ENCODE results near the gene TLE4. TPM values are rescaled to one million over a fixed set of nuclear protein-coding genes. Genes with fewer than 3 reads are reported as not detected.

The TLE4 gene
- total and polyA plus RNA-seq, 2 of the 4 experiments (the other 2 are of a cell fraction), result 68.0 to 78.1 TPM

GRCh38 chr9:79656169-79656568 is 84.4 kb downstream of the TLE4 start:
- Histone ChIP-seq H3K18ac (ENCODE audit: low read depth, low read length) (peak overlapping the region; percentile 94), H3K4ac (ENCODE audit: low read depth, low read length) (peak overlapping the region; percentile 48), H3K23ac (ENCODE audit: low read depth, low read length) (peak overlapping the region; percentile 14; the same call in 1 of the 2 replicates), H2BK120ac (ENCODE audit: low read depth, low read length) (peak overlapping the region; percentile 71), H3K4me2 (ENCODE audit: low read depth, low read length) (peak overlapping the region; percentile 29), H2AFZ (replicated peaks; ENCODE audit: low read length, poor library complexity) (no peak overlapping the region), H3K4me3 (ENCODE audit: insufficient read depth, low read depth, low read length) (no peak overlapping the region), H3K9me1 (ENCODE audit: insufficient read depth, low read length) (peaks cover 6% of the 10 kb centered on the region; the same call in 1 of the 2 replicates), H4K5ac (ENCODE audit: low read depth, low read length) (peak overlapping the region; percentile 30; the same call in 1 of the 2 replicates), H3K27ac (ENCODE audit: insufficient read depth, low read length) (peak overlapping the region; percentile 67; the same call in 1 of the 2 replicates), H3K14ac (replicated peaks; ENCODE audit: low read depth, low read length) (no peak overlapping the region; the same call in 1 of the 2 replicates), H3K9me3 (ENCODE audit: control insufficient read depth, insufficient read depth, low read length) (no peaks in the 10 kb centered on the region), H3K56ac (ENCODE audit: extremely low read depth, insufficient read depth, low read length) (0 out of 2 replicates have a peak overlapping the region, but pooled peaks have one; percentile 16), H3K36me3 (ENCODE audit: control insufficient read depth, insufficient read depth, low read length) (peaks cover 2% of the 10 kb centered on the region), H4K20me1 (ENCODE audit: insufficient read depth, low read length) (no peaks in the 10 kb centered on the region), H2BK5ac (ENCODE audit: low read depth, low read length, poor library complexity, severe bottlenecking) (no peak overlapping the region), H3K4me1 (ENCODE audit: control insufficient read depth, insufficient read depth, low read length) (peaks cover 13% of the 10 kb centered on the region), H4K8ac (ENCODE audit: low read depth in 2 of 2, low read length in 2 of 2) (peak overlapping the region in 1 of 2 experiments; percentile 48; a peak in 1 of 4 replicates), H2BK20ac (ENCODE audit: low read depth, low read length) (peak overlapping the region; percentile 89), H3K9ac (ENCODE audit: low read depth, low read length) (no peak overlapping the region), H2AK9ac (replicated peaks; ENCODE audit: low read depth, low read length, poor library complexity) (no peak overlapping the region), H4K91ac (ENCODE audit: insufficient read depth, low read depth, low read length) (peak overlapping the region; percentile 55; the same call in 1 of the 2 replicates), H3K79me1 (ENCODE audit: low read depth in 1 of 2, low read length in 2 of 2) (peaks cover 8 to 40% of the 10 kb centered on the region in 2 experiments), H2AK5ac (ENCODE audit: low read depth, low read length) (peak overlapping the region; percentile 41; the same call in 1 of the 2 replicates), H2BK15ac (ENCODE audit: low read depth, low read length) (no peak overlapping the region), H3K27me3 (ENCODE audit: control insufficient read depth, insufficient read depth, low read length) (no peaks in the 10 kb centered on the region)
- DNase-seq (no peak), ATAC-seq (ENCODE audit: low read depth) (no peak)
- no TSS peak for BruUV-seq (replicated peaks)
- CTCF ChIA-PET, result no interaction called here
- POLR2A ChIA-PET (ENCODE audit: unreplicated experiment), result no interaction called here
- in situ Hi-C loops (cut with MboI; ENCODE audit: low sequenced_read_pairs) (no loop called here), dilution Hi-C loops (cut with HindIII; ENCODE audit: low sequenced_read_pairs, unreplicated experiment) (no loop called here), intact Hi-C loops (cut with micrococcal nuclease) (no loop called here)
- no CpG with 5 or more reads among the region's 5 CpGs for WGBS, 2 experiments (ENCODE audit: extremely low coverage in 2 of 2, insufficient read length in 1 of 2)
- no peak for TF ChIP-seq FOS (IDR thresholded peaks at IDR 0.05; ENCODE audit: low read depth, low read length)
- no peak for TF ChIP-seq SMC3 (IDR thresholded peaks at IDR 0.05; ENCODE audit: low read depth, low read length)
- no peak for TF ChIP-seq MAZ (IDR thresholded peaks at IDR 0.05; ENCODE audit: borderline replicate concordance, low read depth, low read length)
- TF ChIP-seq POLR2A (IDR thresholded peaks at IDR 0.05; ENCODE audit: low read depth, low read length), result no peak
- TF ChIP-seq RCOR1 (IDR thresholded peaks at IDR 0.05; ENCODE audit: insufficient replicate concordance, low read length), result no peak
- no peak for TF ChIP-seq CEBPB (IDR thresholded peaks at IDR 0.05; ENCODE audit: low read depth, low read length)
- no peak for TF ChIP-seq NFE2L2 (IDR thresholded peaks at IDR 0.05; ENCODE audit: low read depth, low read length)

All from IMR-90 (cell line).